Measurements from ENCODE around the gene CADPS2. TPM values are rescaled to one million over a fixed set of nuclear protein-coding genes. Genes with fewer than 3 reads are reported as not detected.

Gene CADPS2
- total RNA-seq, 1 donor from 2014 or later, result 10.1 TPM

DNA sequence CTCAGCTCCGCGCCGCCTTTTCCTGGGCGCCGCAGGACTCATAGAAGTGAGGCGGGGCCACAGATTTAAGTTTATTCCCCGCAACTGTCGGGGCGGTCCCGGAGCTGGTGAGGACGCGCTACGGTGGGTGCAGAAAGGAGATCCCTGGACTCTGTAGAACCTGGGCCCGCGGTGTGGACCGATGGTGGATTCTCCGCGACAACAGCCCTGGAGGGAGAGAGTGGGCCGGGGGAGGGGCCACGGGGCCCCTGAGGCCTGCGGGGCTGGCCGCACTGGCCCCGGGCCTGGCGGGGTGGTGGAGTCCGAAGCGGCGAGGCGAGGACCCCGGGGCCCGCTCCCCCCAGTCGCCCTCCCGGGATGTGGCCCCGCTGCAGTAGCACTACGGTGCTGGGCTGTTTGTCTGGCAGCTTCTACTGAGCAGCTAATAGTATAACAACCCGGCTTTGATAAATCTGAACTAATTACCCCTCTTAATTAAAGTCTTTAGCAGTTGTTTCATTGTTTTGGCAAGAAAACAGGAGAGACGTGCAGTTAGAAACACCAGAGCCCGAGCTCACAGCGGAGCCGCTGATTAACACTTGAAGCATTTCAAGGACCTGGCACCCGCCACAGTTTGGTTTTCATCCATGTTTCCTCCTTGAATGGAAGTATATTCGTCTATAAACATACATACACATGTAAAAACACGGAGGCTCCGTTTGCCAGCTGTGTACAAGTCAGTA lies 585.9 kb downstream of the CADPS2 start:
- H3K27me3 Mint-ChIP-seq, result peaks cover 98% of the 10 kb centered on the region
- DNase-seq (ENCODE audit: extremely low spot score, unreplicated experiment), result no peak
- peaks cover 15% of the 10 kb centered on the region for H3K4me1 Mint-ChIP-seq (ENCODE audit: unreplicated experiment)
- TF ChIP-seq, protein P1, sequence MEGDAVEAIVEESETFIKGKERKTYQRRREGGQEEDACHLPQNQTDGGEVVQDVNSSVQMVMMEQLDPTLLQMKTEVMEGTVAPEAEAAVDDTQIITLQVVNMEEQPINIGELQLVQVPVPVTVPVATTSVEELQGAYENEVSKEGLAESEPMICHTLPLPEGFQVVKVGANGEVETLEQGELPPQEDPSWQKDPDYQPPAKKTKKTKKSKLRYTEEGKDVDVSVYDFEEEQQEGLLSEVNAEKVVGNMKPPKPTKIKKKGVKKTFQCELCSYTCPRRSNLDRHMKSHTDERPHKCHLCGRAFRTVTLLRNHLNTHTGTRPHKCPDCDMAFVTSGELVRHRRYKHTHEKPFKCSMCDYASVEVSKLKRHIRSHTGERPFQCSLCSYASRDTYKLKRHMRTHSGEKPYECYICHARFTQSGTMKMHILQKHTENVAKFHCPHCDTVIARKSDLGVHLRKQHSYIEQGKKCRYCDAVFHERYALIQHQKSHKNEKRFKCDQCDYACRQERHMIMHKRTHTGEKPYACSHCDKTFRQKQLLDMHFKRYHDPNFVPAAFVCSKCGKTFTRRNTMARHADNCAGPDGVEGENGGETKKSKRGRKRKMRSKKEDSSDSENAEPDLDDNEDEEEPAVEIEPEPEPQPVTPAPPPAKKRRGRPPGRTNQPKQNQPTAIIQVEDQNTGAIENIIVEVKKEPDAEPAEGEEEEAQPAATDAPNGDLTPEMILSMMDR (conservative IDR thresholded peaks at IDR 0.05), result no peak
- H3K36me3 Mint-ChIP-seq, result no peaks in the 10 kb centered on the region
- H3K9me3 Mint-ChIP-seq, result no peaks in the 10 kb centered on the region
- no peak overlapping the region for H3K27ac Mint-ChIP-seq
- H3K4me3 Mint-ChIP-seq, result peak overlapping the region; percentile 82

DNA sequence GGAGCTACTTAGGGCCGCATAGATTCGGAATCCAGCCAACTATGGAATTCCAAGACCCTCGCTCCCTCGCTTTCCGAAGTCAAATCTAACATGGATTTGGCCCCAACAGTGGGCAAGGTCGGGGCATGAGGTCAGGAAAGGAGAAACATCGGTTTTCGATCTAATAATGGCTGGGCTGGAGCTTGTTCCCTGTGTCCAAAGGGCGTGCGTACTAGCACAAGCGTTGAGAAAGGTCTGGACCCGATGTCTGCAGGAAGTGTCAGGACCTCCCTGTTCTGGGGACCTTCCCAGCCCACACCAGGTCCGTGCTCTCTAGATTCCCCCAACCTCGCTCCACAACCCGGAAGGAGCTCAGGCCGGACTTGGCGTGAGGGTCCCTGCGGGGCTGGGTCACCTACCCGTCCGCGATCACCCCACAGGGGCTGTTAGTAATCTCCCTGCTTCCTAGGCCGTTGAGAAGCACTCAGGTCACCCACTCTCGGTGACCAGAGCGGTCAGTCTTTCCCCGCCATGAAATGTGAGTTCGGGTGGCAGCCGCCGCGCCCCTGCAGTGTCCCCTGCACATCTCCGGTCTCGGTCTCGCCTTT lies 586.5 kb downstream of the CADPS2 start:
- Mint-ChIP-seq H3K4me3 (peak overlapping the region; percentile 82), H3K9me3 (no peaks in the 10 kb centered on the region), H3K36me3 (no peaks in the 10 kb centered on the region), H3K4me1 (ENCODE audit: unreplicated experiment) (peaks cover 12% of the 10 kb centered on the region), H3K27ac (no peak overlapping the region), H3K27me3 (peaks cover 98% of the 10 kb centered on the region)
- TF ChIP-seq, protein P1 (conservative IDR thresholded peaks at IDR 0.05), result no peak
- DNase-seq (ENCODE audit: extremely low spot score, unreplicated experiment), result no peak

DNA sequence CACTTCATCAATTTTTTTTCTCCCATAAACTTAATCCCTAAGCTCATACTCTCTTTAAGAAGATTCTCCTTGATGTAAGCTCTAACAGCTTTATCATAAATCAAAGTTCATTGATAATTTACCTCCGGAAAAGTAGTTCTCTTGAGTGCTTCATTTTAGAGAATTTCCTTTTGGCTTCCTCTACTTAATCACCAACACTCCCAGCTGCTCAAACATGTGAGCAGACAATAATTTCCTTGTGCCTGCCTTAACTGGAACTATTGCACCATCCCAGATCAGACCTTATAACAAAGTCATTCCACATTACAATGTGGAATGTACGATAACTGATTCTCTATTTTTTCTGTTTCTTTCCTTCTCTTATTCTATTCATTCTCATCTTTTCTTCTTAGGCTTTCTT lies 587.6 kb downstream of the CADPS2 start:
- Mint-ChIP-seq H3K4me3 (no peak overlapping the region), H3K27me3 (peaks cover 97% of the 10 kb centered on the region), H3K36me3 (no peaks in the 10 kb centered on the region), H3K9me3 (no peaks in the 10 kb centered on the region), H3K27ac (no peak overlapping the region), H3K4me1 (ENCODE audit: unreplicated experiment) (peaks cover 8% of the 10 kb centered on the region)
- DNase-seq (ENCODE audit: extremely low spot score, unreplicated experiment), result no peak
- TF ChIP-seq, protein P1 (conservative IDR thresholded peaks at IDR 0.05), result no peak

DNA sequence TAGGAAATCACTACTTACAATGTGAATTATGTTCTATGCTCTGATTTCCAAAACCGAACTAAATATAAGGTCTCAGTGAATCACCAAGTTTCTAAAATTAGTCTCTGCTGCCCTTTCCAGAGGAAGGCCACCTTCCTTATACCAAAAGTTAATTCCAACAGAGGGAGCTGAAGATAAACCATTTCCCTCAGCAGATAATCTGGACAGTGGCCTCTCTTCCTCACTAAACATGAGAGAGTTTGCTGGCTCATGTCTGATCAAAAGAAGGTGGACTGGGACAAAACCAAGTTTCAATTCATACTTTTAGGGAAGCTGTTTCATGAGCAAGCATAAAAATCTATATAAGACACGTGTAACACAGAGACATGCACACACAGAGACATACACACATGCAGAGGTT lies 588.1 kb downstream of the CADPS2 start:
- TF ChIP-seq, protein P1 (conservative IDR thresholded peaks at IDR 0.05), result no peak
- no peak overlapping the region for H3K27ac Mint-ChIP-seq
- H3K9me3 Mint-ChIP-seq, result no peaks in the 10 kb centered on the region
- H3K4me1 Mint-ChIP-seq (ENCODE audit: unreplicated experiment), result peaks cover 8% of the 10 kb centered on the region
- H3K4me3 Mint-ChIP-seq, result no peak overlapping the region
- H3K27me3 Mint-ChIP-seq, result peaks cover 95% of the 10 kb centered on the region
- no peak for DNase-seq (ENCODE audit: extremely low spot score, unreplicated experiment)
- H3K36me3 Mint-ChIP-seq, result no peaks in the 10 kb centered on the region

DNA sequence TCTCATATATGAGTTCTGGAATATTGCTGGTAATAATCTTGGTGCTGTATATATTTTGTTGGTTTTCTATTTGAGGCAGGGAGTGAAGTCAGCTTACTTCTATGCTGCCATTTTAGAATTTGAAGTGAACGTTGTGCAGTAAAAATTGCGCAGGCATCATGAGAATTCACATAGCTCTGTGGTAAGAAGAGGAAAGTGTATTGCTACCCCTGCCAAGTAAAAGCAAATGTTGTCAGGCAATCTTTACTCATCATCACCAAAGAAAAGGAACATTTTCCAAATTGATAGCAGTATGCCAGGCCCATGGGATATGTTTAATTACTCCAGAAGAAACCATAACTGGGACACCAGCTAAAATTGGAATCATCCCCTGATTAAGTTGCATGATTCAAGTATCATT lies 595.1 kb downstream of the CADPS2 start:
- TF ChIP-seq, protein P1 (conservative IDR thresholded peaks at IDR 0.05), result no peak
- Mint-ChIP-seq H3K36me3 (no peaks in the 10 kb centered on the region), H3K27me3 (peaks cover 75% of the 10 kb centered on the region), H3K4me3 (no peak overlapping the region), H3K9me3 (no peaks in the 10 kb centered on the region), H3K27ac (no peak overlapping the region), H3K4me1 (ENCODE audit: unreplicated experiment) (no peaks in the 10 kb centered on the region)
- no peak for DNase-seq (ENCODE audit: extremely low spot score, unreplicated experiment)
